NAMALWA (cell line): ENCODE results near the gene GPR141.
A peak's percentile ranks its signal among the peaks of the same experiment; 100 is the strongest.

ENCODE experiments used
- DNase-seq: peaks from one replicate; pipeline ENCODE4 v3.0.0-alpha.2; 2015; ENCODE audit warnings: low spot score

GPR141 gene

DNA sequence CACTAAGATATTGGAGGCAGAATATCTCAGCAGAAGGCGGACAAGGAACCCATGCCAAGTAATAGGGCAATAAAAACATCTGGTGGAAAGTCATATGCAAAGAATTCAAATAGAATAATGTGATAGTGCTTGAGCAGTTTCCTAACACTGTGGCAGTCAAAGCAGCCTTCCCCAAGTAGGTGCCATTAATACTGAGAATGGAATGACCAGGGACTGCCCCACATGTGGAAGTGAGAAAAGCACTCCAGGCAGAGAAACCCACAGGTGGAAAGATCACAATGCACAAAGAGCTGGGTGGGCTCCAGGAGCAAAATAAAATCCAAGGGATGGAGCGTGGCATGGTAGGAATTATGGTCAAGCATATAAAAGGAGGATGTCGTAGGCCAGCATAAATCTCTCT lies 100.4 kb downstream of the GPR141 start:
- no peak for DNase-seq

GRCh38 chr7:37786741-37787569 lies 103.4 kb downstream of the GPR141 start:
- peak; percentile 45 for DNase-seq
